GM21360 (cell line): ENCODE measurements around the gene LHPP.

ENCODE experiments used
- ATAC-seq: cut with Tn5 transposase; IDR thresholded peaks from one replicate; pipeline ENCODE4 v1.9.1; 2021; ENCODE audit warnings: mild to moderate bottlenecking, moderate library complexity; ENCODE audit not compliant: unreplicated experiment

The LHPP gene

DNA sequence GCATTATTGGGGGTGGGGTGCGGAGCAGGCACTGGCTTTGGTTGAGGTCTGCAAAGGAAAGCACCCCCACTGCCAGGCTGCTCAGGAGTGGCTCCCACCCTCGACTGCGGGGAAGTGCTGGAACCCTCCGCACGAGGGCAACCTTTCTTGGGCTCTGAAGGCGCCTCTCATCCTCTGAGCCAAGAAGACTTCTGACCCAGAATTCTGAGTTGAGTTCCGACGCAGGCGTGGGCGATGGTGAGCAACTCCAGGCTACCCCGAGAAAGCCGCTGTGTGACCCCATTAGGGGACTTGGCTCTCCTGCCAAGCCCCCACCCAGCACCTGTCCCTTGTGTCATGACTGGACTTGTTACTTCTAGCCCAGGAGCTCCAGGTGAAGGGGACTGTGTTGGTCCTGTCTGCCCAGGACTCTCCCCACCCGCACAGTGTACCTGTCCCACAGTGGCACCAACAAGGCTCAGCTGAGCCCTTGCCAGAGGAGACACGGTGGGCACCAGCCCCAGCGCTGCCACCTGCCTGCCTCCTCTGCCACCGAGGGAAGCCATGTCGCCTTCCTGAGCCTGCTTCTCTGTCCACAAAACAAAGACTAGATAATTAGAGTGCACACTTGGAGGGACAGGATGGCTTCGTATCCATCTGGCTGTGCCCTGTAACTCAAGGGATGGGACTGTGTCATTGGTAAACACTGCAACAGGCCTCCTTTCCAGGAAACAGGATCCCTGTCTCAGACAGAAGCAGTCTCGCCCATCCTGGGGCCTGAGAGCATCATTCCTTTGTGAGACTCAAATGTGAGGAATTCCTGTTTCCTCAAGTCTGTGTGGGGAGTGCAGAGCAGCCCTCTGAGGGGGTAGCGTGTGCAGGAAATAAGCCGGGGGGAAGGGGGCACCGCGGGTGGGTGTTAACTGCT is 128.8 kb downstream of the LHPP start:
- ATAC-seq: no peak

- ATAC-seq: no peak
These were observed 129.5 kb downstream of the LHPP start for GRCh38 chr10:124591123-124591495.

- no peak for ATAC-seq
These were observed 130.5 kb downstream of the LHPP start for GRCh38 chr10:124592101-124592500.

DNA sequence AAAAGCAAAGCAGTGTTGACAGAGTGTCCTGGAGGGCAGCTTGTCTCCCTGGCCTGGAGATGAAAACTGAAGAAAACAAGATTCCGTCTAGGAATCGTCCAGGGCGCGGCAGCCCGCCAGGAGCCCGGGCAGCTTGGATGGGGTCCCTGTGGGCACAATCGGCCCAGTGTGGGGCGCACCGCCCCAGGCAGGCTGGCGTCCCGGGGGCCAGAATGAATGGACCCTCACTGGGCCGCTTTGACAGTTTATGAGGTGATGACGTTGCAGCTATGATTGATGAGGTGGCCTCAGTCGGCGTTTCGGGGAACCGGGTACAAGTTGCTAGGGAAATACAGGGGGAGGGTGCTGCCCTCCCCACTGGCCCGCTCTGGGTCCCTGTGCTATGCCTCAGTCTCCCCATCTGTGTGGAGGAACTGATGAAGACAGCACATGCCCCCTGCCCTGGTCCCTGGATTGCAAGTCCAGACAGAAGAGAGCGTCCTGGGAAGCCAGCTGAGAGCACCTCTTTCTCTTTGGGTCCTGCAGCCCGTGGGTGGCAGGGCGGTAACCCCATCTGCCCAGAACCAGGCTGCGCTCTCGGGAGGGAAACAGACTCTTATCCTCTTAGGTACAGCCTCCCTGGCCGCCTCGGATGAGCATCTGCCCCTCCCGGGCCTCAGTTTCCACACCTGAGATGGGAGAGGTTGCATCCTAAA is 131.3 kb downstream of the LHPP start:
- no peak for ATAC-seq

- no peak for ATAC-seq
These were observed 131.9 kb downstream of the LHPP start for GRCh38 chr10:124593431-124593985.

GRCh38 chr10:124594240-124594639 is 132.6 kb downstream of the LHPP start:
- no peak for ATAC-seq

GRCh38 chr10:124595143-124595883 is 133.7 kb downstream of the LHPP start:
- no peak for ATAC-seq

GRCh38 chr10:124596116-124596785 is 134.6 kb downstream of the LHPP start:
- no peak for ATAC-seq

DNA sequence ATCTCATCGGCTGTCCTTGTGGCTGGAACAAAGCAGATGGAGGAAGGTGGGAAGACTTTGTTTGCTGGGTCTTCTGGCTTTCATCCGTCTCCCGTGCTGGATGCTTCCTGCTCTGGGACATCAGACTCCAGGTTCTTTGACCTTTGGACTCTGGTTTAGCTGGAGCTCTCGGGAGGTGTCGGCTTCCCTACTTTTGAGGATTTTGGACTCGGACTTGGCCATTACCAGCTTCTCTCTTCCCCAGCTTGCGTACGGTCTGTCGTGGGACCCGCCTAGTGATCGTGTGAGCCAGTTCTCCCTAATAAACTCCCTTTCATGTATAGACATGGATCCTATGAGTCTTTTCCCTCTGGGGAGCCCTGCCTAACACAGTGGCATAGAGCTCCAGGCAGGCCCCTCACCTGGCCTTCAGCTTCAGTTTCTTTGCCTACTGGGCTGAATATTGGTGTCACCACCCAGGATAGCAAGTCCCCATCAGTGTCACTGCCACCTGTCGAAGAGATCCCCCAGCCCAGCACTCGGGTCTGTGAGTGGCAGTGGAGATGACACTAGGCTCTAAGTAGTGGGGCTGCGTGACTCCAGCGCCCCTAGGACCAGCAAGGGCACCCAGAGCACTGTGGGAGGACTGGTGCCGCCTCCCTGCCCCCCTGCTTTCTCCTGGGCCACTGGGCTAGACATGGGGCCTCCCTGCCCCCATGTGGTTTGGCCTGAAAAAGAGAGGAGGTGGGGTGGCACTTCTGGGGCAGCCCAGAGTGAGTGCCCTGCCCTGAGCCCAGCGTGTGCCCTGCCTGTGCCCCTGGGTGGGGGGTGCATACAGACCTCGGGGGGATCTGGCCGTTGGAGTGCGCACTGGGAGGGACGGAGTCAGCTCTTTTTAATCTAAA is 135.6 kb downstream of the LHPP start:
- ATAC-seq: no peak

GRCh38 chr10:124597846-124598165 is 136.2 kb downstream of the LHPP start:
- no peak for ATAC-seq

- no peak for ATAC-seq
These were observed 136.6 kb downstream of the LHPP start for GRCh38 chr10:124598196-124598595.

DNA sequence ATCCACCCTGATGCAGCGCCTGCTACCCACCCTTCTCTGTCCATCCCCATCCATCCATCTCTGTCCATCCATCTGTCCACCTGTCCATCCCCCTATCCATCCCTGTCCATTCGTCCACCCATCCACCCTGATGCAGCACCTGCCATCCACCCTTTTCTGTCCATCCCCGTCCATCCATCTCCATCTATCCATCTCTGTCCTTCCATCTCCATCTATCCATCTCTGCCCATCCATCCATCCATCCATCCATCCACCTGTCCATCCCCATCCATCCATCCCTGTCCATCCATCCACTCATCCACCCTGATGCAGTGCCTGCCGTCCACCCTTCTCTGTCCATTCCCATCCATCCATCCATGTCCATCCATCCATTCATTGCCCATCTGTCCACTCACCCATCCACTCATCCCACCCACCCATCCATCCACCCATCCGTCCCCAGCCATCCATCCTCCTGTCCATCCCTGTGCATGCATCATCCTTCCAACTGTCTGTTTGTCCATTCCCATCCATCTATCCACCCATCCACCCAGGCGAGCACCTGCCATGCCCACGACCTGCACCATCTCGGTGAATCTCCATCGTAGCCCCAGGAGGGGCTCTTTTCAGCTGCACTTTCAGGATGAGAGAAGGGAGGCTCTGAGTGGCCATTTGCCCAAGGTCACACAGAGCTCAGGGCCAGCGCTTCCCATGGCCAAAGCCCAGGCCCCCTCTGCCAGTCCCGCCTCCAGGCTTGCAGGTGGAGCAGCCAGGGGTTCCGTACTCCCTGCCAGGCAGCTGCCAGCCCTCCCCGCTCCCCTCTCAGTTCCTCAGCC is 137.4 kb downstream of the LHPP start:
- no peak for ATAC-seq

GRCh38 chr10:124599588-124600050 is 138.0 kb downstream of the LHPP start:
- ATAC-seq: no peak

DNA sequence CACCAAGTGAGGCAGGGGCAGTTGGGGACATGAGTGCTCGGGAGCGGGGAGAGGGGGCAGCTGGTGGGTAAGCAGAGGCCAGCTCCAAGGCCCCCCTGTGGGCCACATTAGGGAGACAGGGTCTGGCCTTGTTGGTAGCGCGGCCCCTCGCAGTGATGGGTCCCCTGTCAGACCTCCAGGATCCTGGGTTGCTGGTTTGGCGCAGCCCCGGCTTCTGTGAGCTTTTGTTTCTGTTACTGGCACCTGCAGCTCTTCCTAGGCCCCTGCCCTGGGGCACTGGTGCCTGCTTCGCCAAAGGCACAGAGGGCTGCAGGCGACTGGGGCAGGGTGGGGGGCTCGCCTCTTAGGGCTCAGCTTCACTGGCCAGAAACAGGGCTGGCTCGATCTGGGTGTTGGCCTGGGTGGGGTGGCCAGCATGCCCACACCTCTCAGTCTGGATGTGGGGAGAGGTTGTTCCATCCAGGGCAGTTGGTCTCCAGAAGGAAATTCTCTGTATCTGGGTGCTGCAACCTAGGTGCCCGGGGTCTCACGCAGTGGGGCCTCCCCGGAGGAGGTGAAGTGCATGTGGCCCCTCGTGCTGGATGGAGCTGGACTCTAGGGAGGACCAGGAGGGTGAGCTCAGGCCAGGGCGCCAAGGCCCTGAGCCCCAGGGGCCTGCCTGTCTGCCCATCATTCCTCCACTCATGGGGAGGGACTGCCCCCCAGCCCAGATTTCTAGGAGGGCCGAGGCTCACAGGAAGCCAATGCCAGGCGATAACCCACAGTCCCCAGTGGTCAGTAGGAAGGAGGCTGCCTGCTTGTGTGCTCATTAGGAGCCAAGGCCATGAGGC is 138.6 kb downstream of the LHPP start:
- ATAC-seq: no peak

- ATAC-seq: no peak
These were observed 139.4 kb downstream of the LHPP start for GRCh38 chr10:124601016-124601415.

DNA sequence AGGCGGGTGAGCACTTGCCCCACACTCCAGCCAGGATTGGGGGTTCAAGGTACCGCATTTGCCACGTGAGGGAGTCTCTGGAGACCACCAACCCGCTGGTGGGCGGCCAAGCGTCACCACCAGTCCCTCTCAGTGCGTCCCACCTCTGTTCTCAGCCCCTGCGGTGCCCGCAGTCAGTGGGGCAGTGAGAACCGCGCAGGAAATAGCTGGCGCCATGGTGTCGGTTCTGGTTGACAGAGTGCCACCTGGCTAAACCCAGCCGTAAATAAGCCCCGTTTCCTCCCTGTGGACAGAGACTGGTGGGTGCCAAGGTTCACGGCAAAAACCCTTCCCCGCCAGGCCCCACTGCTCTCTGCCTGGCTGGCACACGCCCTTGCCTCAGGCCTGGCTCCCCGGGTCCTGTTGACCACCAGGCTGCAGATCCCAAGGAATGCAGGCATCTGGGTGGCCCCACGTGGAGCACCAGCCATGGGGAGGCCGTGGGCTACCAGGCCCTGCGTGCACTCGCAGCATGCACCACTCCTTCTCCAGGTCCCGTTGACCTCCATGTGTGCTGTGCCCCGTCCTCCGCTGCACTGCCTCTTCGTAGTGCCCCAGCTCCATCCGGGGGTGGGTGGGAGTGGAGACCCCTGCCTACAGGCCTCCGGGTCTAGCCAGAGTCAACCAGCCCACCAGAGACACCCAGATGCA is 140.0 kb downstream of the LHPP start:
- no peak for ATAC-seq

- no peak for ATAC-seq
These were observed 140.5 kb downstream of the LHPP start for GRCh38 chr10:124602121-124602561.
